A673 (cell line): ENCODE measurements around the gene DRD2. TPM values are rescaled to one million over a fixed set of nuclear protein-coding genes. Genes with fewer than 3 reads are reported as not detected.

Source experiments
- BruUV-seq: library from RNA; stranded (reverse); fragments of 400-500 nt; replicated peaks from 2 replicates; lab custom pipeline; 2021; lab: Mats Ljungman, UMichigan
- CTCF ChIA-PET: fragments of 300-600 bp; sonication (Branson Sonifier 250); formaldehyde crosslinking; loops from one replicate; lab custom pipeline; 2022; ENCODE audit warnings: antibody characterized with exemption; lab: Charles Lee
- POLR2A ChIA-PET: fragments of 300-600 bp; sonication (Branson Sonifier 250); formaldehyde crosslinking; loops from one replicate; lab custom pipeline; 2022; ENCODE audit warnings: antibody characterized with exemption; ENCODE audit not compliant: low non-redundant PET; lab: Charles Lee
- DNase-seq: peaks from one replicate; pipeline ENCODE4 v3.0.0-alpha.2; 2015; ENCODE audit warnings: low spot score
- H3K27ac ChIP-seq: fragments of 200-600 bp; sonication (generic); 2 replicates; pipeline ENCODE4 v1.5.1; 2016; ENCODE audit warnings: mixed run types, low read depth, mild to moderate bottlenecking, mixed read lengths, antibody characterized with exemption, low read length; ENCODE audit not compliant: poor library complexity, severe bottlenecking
- H3K27me3 ChIP-seq: fragments of 200-600 bp; sonication (generic); replicated peaks from 2 replicates; pipeline ENCODE4 v1.6.1; 2017; ENCODE audit warnings: mixed run types, low read depth, mild to moderate bottlenecking, mixed read lengths, antibody characterized with exemption, low read length; ENCODE audit not compliant: insufficient read depth, poor library complexity
- H3K36me3 ChIP-seq: fragments of 200-600 bp; sonication (generic); 2 replicates; pipeline ENCODE4 v1.6.1; 2016; ENCODE audit warnings: mixed run types, mild to moderate bottlenecking, mixed read lengths, antibody characterized with exemption, low read length; ENCODE audit not compliant: insufficient read depth, poor library complexity, severe bottlenecking
- H3K4me1 ChIP-seq: fragments of 200-600 bp; sonication (generic); 2 replicates; pipeline ENCODE4 v1.6.1; 2017; ENCODE audit warnings: mixed run types, mild to moderate bottlenecking, mixed read lengths, antibody characterized with exemption, low read length; ENCODE audit not compliant: insufficient read depth, poor library complexity, severe bottlenecking
- H3K4me3 ChIP-seq: fragments of 200-600 bp; sonication (generic); 2 replicates; pipeline ENCODE4 v1.5.1; 2016; ENCODE audit warnings: low read depth, mixed run types, mild to moderate bottlenecking, mixed read lengths, low read length; ENCODE audit not compliant: poor library complexity, severe bottlenecking
- H3K9me3 ChIP-seq: fragments of 200-600 bp; sonication (generic); 2 replicates; pipeline ENCODE4 v1.6.1; 2016; ENCODE audit warnings: mixed run types, low read depth, mild to moderate bottlenecking, mixed read lengths, antibody characterized with exemption, low read length; ENCODE audit not compliant: poor library complexity, severe bottlenecking
- EZH2 ChIP-seq: fragments of 200-600 bp; sonication (generic); IDR thresholded peaks from 2 replicates; pipeline ENCODE4 v1.6.1; 2017; ENCODE audit warnings: borderline replicate concordance, low read depth, mild to moderate bottlenecking, mixed read lengths, antibody characterized with exemption, low read length; ENCODE audit not compliant: poor library complexity, severe bottlenecking
- intact Hi-C: fragments of 100-400 bp; cut with micrococcal nuclease; formaldehyde crosslinking; loops from one replicate; pipeline ENCODE4 v1.10.0; 2022; ENCODE audit not compliant: unreplicated experiment
- total RNA-seq: library from RNA; stranded (reverse); gene quantifications from 2 replicates; pipeline ENCODE4 v1.2.3, GENCODE V29; 2021
- TF ChIP-seq, protein P1 (sequence below): fragments of 300-800, 200-600 bp; sonication (generic); conservative IDR thresholded peaks from 2 replicates; pipeline ENCODE4 v1.5.1; 2017; ENCODE audit warnings: low read depth, mild to moderate bottlenecking, antibody characterized with exemption, low read length, moderate library complexity, mixed read lengths

DRD2 gene
- total RNA-seq, 1 experiment from 2014 or later, result 0.39 TPM

DNA sequence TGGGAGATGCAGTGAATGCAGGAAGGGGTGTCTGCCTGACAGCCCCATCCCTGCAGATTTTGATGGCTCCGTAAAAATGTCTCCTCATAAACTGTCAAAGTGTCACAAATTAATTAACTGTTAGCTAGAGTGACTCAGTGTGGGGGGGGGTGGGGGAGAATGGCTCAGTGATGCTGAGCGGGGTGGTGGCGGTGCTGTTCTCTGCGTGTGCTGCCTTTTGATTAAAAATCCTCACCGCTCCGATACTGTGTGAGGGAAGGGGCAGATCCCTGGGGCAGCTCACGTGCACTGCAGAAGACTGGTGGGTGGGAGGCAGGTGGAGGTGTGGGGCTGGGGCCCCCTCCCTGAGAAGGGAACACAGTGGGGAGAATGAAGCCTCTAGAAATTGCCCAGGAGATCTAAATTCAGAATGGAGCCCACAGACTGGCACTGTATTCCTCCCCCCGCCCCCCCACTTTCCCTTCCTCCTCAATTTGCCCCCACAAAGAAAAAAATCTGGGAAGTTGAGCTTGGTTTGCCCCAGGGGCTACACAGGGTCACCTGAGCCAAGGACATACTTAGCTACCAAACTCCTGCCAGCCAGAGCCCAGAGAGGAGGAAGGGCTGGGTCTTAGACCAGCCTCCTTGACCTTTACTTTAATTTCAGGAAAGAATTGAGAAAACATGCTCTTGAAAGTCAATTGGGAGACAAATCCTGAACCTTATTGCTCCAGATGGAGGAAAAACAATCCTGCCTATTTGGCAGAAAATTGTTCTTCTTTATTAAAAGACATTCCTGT lies 39.8 kb downstream of the DRD2 start:
- H3K36me3 ChIP-seq, result no peaks in the 10 kb centered on the region
- intact Hi-C loops, result no loop called here
- peaks cover 5% of the 10 kb centered on the region for H3K27me3 ChIP-seq
- H3K4me1 ChIP-seq, result no peaks in the 10 kb centered on the region
- no peak overlapping the region for H3K4me3 ChIP-seq
- H3K9me3 ChIP-seq, result no peaks in the 10 kb centered on the region
- no peak overlapping the region for H3K27ac ChIP-seq
- ChIA-PET CTCF (interaction anchor here (0.6 kb wide), 1 partner anchor 78 kb away, joined by 6 read pairs; no protein-coding TSS in a partner anchor), POLR2A (no interaction called here)
- DNase-seq, result no peak
- BruUV-seq, result no TSS peak
- TF ChIP-seq EZH2, result no peak
- TF ChIP-seq, protein P1, sequence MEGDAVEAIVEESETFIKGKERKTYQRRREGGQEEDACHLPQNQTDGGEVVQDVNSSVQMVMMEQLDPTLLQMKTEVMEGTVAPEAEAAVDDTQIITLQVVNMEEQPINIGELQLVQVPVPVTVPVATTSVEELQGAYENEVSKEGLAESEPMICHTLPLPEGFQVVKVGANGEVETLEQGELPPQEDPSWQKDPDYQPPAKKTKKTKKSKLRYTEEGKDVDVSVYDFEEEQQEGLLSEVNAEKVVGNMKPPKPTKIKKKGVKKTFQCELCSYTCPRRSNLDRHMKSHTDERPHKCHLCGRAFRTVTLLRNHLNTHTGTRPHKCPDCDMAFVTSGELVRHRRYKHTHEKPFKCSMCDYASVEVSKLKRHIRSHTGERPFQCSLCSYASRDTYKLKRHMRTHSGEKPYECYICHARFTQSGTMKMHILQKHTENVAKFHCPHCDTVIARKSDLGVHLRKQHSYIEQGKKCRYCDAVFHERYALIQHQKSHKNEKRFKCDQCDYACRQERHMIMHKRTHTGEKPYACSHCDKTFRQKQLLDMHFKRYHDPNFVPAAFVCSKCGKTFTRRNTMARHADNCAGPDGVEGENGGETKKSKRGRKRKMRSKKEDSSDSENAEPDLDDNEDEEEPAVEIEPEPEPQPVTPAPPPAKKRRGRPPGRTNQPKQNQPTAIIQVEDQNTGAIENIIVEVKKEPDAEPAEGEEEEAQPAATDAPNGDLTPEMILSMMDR, result no peak

DNA sequence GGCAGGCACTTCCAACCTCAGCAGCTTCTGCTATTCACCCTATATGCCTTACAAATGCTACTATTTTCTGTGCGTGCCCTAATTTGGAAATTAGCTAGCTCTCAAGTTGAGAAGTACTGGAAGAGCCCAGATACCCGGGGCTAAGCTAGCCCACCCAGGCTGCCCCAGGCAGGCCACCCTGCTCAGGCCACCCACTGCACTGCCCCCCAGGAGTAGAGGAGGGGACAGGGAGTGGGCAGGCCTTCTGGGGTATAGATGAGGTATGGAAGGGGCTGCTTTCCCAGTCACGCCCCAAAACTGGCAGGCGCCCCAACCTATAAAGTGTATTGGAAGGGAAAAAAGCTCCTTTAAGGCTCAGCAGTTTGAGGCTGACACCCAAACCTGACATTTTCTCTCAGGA lies 43.5 kb downstream of the DRD2 start:
- no peak for DNase-seq
- CTCF ChIA-PET, result interaction anchor here (0.6 kb wide), 1 partner anchor 78 kb away, joined by 4 read pairs; no protein-coding TSS in a partner anchor
- Histone ChIP-seq H3K27me3 (no peaks in the 10 kb centered on the region), H3K9me3 (no peaks in the 10 kb centered on the region), H3K36me3 (no peaks in the 10 kb centered on the region), H3K4me3 (no peak overlapping the region), H3K27ac (no peak overlapping the region), H3K4me1 (no peaks in the 10 kb centered on the region)
- BruUV-seq, result no TSS peak
- intact Hi-C loops, result no loop called here
- TF ChIP-seq, protein P1, result no peak
- TF ChIP-seq EZH2, result no peak
- POLR2A ChIA-PET, result no interaction called here

DNA sequence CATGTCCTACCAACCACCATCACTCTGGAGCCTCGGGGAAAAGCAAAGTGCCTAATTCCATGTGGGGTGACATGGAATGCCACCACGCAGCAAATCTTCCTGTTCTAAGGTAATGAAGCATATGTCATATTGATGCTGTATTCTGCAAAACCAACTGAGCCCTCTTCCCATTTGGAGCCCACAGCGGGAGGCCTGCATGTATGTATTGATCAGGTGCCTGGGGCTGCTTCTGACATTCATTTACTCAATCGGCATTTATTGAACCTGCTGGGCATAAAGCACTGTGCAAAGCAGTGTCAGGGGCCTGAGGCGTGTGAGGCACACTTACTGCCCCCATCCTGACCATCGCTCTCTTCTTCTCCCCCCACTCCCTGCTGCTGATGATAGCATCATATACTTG lies 48.5 kb downstream of the DRD2 start:
- intact Hi-C loops, result no loop called here
- Histone ChIP-seq H3K27me3 (no peaks in the 10 kb centered on the region), H3K27ac (no peak overlapping the region), H3K4me3 (no peak overlapping the region), H3K4me1 (no peaks in the 10 kb centered on the region), H3K9me3 (no peaks in the 10 kb centered on the region), H3K36me3 (no peaks in the 10 kb centered on the region)
- CTCF ChIA-PET, result no interaction called here
- TF ChIP-seq, protein P1, result no peak
- TF ChIP-seq EZH2, result no peak
- POLR2A ChIA-PET, result no interaction called here
- no TSS peak for BruUV-seq
- DNase-seq, result no peak
